Ovary (tissue), 3 donors: ENCODE measurements around the gene EPX.

Source experiments
- EP300 ChIP-seq: sonication (generic); formaldehyde crosslinking; IDR thresholded peaks from one replicate; pipeline ENCODE4 v1.6.1; 2017; ENCODE audit warnings: antibody characterized with exemption
- POLR2A ChIP-seq: fragments of 450-650 bp; IDR thresholded peaks from one replicate; pipeline ENCODE4 v1.6.1; 2017; ENCODE audit warnings: antibody characterized with exemption, mild to moderate bottlenecking, moderate library complexity
- TF ChIP-seq, protein P1 (sequence below), 3 donors: fragments of 450-650 bp in 2 of 3; fragments of 200-600 bp in 1 of 3; IDR thresholded peaks; one replicate each; pipeline versions ENCODE4 v1.5.1 to v1.8.0; 2016 to 2022; ENCODE audit warnings: antibody characterized with exemption in 3 of 3, mild to moderate bottlenecking in 1 of 3
- donor health status: DM: no; HTN: no; CAD: no.

DNA sequence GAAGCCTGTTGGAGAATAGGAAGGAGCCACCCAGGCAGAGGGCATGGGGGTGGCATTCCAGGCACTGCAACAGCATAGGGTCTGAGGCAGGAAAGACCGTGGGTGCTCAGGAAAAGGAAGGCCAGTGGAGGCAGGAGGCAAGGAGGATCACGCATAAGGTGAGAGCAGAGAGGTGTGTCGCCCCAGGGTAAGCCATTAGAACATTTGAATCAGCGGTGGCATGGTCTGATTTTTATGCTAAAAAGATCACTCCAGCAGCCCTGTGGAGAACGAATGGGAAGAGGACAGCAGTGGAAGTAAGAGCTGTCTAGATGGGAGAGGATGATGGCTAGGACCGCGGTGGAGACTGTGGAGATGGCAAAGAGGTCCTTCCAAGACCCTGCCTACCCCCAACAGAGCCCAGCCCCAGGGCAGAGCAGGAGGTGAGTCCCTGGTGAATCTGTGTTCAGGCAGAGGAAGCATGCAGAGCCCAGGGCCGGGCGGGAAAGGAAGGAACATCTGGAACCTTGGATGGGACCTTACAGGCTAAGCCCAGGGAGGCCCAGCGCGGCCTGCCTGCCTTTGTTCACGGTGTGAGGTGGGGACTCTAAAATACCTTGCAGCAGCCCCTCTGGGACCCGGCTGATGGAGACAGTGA lies 53.7 kb downstream of the EPX start:
- TF ChIP-seq, protein P1, sequence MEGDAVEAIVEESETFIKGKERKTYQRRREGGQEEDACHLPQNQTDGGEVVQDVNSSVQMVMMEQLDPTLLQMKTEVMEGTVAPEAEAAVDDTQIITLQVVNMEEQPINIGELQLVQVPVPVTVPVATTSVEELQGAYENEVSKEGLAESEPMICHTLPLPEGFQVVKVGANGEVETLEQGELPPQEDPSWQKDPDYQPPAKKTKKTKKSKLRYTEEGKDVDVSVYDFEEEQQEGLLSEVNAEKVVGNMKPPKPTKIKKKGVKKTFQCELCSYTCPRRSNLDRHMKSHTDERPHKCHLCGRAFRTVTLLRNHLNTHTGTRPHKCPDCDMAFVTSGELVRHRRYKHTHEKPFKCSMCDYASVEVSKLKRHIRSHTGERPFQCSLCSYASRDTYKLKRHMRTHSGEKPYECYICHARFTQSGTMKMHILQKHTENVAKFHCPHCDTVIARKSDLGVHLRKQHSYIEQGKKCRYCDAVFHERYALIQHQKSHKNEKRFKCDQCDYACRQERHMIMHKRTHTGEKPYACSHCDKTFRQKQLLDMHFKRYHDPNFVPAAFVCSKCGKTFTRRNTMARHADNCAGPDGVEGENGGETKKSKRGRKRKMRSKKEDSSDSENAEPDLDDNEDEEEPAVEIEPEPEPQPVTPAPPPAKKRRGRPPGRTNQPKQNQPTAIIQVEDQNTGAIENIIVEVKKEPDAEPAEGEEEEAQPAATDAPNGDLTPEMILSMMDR (IDR thresholded peaks at IDR 0.05), result no peak
- TF ChIP-seq EP300 (no peak), POLR2A (no peak)
